ENCODE measurements around the gene WNT5B.

GRCh38 chr12:1630133-1630826 is 1.2 kb downstream of the WNT5B start:
- TF ChIP-seq, protein P1, sequence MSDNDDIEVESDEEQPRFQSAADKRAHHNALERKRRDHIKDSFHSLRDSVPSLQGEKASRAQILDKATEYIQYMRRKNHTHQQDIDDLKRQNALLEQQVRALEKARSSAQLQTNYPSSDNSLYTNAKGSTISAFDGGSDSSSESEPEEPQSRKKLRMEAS (IDR thresholded peaks at IDR 0.05; ENCODE audit: low read depth, low read length) = no peak
- TF ChIP-seq CTCF (IDR thresholded peaks at IDR 0.05; ENCODE audit: low read depth, low read length) (no peak), POLR2A (IDR thresholded peaks at IDR 0.05; ENCODE audit: extremely low read depth, insufficient read length) (no peak)

Data from NB4 (cell line).